ENCODE data around the gene REXO5.

The REXO5 gene

GRCh38 chr16:20875355-20875650, 69.0 kb downstream of the REXO5 start:
- no peak for DNase-seq

GRCh38 chr16:20878682-20879147, 72.4 kb downstream of the REXO5 start:
- DNase-seq = no peak

- no peak for DNase-seq
Measured at GRCh38 chr16:20879175-20880040, 73.1 kb downstream of the REXO5 start.

- DNase-seq = no peak
Measured at GRCh38 chr16:20880867-20881502, 74.7 kb downstream of the REXO5 start.

- DNase-seq = no peak
Measured at GRCh38 chr16:20881503-20881878, 75.2 kb downstream of the REXO5 start.

- DNase-seq = no peak
Measured at GRCh38 chr16:20883554-20884239, 77.4 kb downstream of the REXO5 start.

GRCh38 chr16:20884240-20884556, 77.9 kb downstream of the REXO5 start:
- DNase-seq = no peak

GRCh38 chr16:20886320-20886719, 80.0 kb downstream of the REXO5 start:
- no peak for DNase-seq

GRCh38 chr16:20887207-20887606, 80.9 kb downstream of the REXO5 start:
- DNase-seq = no peak

GRCh38 chr16:20889625-20890275, 83.4 kb downstream of the REXO5 start:
- no peak for DNase-seq

- DNase-seq = no peak
Measured at GRCh38 chr16:20894388-20894787, 88.1 kb downstream of the REXO5 start.

- DNase-seq = no peak
Measured at GRCh38 chr16:20897253-20897897, 91.0 kb downstream of the REXO5 start.

GRCh38 chr16:20897922-20898321, 91.6 kb downstream of the REXO5 start:
- DNase-seq = no peak

GRCh38 chr16:20899071-20899470, 92.7 kb downstream of the REXO5 start:
- DNase-seq = no peak
